Measurements from ENCODE around the gene COPZ2.
"Not testable (repeated sequence)": the region's sequence is repeated elsewhere in the genome, so short reads cannot be mapped to it uniquely, and the experiment has no call there.

COPZ2 gene

DNA sequence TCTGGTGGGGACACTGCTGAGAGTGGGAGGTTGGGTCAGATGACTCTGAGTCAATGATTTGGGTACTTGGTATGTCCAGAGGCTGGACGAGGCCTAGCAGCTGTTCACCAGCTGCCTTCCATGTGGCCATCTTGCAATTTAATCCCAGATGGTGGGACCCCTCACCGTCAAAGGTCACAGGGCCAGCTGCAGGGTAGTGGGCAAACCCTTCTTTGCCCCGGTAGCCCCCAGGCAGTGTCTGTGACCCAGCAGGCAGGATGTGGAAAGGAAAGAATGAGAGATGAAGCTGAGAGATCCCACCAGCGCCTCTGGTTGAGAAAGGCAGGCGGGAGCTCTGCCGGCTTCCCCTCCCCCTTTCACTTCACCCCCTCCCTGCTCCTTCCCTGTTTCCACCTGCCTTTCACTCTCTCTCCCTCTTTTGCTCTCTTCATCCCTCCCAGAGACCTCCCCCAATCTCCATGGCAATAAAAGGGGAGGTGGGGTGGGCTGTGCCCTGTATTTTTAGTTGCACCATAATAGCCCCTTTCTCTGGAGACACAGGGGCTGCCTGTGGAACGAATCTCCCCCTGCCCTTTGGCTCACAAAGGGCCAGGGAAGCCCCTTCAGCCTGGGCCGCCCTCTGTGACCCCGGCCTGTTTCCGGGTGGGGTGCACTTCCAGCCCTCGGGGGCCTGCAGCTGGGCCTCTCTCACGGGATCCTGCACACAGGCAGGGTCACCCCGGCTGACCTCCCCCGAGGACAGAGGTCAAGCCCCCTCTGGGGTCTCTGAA lies 46.5 kb downstream of the COPZ2 start:
- no peak overlapping the region for H3K27ac ChIP-seq
- DNase-seq (ENCODE audit: low read depth, low spot score) = no peak

- no peak overlapping the region for H3K27ac ChIP-seq
- DNase-seq (ENCODE audit: low read depth, low spot score) = no peak
These were observed 47.9 kb downstream of the COPZ2 start for GRCh38 chr17:47989700-47990099.

- DNase-seq (ENCODE audit: low read depth, low spot score) = no peak
- H3K27ac ChIP-seq = no peak overlapping the region
These were observed 48.4 kb downstream of the COPZ2 start for GRCh38 chr17:47989159-47989558.

DNA sequence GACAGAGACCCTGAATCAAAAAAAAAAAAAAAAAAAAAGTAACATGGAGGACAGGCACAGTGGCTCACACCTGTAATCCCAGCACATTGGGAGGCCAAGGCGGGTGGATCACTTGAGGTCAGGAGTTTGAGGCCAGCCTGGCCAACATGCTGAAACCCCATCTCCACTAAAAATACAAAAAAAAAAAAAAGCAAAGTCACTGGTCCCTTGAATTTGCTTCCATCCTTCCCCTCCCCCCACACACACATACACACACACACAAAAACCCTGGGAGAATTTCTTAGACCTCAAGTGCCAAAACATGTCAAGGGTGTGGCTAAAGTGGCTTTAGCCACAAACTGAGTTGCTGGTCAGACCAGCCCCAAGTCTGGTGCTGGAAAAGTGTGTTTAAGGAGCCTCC lies 49.2 kb downstream of the COPZ2 start:
- DNase-seq (ENCODE audit: low read depth, low spot score); H3K27ac ChIP-seq: not testable (repeated sequence)

GRCh38 chr17:47987240-47987835 lies 50.3 kb downstream of the COPZ2 start:
- no peak overlapping the region for H3K27ac ChIP-seq
- no peak for DNase-seq (ENCODE audit: low read depth, low spot score)

DNA sequence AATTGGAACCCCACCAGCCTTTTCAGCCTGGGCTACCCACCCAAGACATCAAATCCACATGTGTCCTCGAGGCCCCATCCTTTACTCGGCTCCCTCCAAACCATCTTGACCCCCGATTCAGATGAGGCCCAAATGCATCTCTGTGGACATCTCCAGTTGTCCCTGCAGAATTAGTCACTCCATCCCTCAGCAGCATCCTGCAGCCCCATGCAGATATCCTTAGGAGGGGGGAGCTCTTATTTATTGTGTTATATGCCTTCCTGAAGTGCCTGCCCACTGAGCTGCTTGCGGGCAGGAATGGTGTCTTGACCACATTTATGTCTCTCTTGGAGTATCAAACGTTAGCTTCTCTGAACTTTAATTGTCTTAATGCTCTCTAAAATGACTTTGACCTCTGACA lies 51.1 kb downstream of the COPZ2 start:
- no peak overlapping the region for H3K27ac ChIP-seq
- DNase-seq (ENCODE audit: low read depth, low spot score) = no peak

GRCh38 chr17:47983492-47984223 lies 53.9 kb downstream of the COPZ2 start:
- no peak overlapping the region for H3K27ac ChIP-seq
- DNase-seq (ENCODE audit: low read depth, low spot score) = no peak

GRCh38 chr17:47982645-47983390 lies 54.8 kb downstream of the COPZ2 start:
- no peak for DNase-seq (ENCODE audit: low read depth, low spot score)
- no peak overlapping the region for H3K27ac ChIP-seq

DNA sequence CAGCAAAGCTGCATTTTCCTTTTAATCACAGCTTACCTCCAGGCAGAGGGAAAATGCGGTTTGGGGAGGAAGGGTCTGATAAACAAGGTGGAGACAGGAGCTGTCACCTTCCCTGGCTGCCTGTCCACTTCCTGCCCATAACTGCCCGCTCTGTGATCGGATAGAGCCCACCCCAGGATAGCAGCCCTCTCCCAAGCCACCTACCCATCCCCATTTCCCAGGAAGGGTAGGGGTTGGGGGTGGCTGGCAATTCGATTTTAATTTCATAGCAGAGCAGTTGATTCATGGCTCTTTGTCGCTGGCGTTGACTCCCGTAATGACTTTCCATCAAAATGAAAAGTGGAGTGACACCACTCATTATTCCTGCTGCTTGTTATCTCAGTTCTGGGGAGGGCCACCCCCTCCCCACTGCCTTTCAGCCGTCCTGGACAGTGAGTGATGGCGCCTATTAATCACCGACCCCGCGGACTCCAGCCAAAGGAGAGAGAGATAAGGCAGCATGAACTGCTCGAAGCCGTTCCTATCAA lies 55.4 kb downstream of the COPZ2 start:
- H3K27ac ChIP-seq = no peak overlapping the region
- no peak for DNase-seq (ENCODE audit: low read depth, low spot score)

DNA sequence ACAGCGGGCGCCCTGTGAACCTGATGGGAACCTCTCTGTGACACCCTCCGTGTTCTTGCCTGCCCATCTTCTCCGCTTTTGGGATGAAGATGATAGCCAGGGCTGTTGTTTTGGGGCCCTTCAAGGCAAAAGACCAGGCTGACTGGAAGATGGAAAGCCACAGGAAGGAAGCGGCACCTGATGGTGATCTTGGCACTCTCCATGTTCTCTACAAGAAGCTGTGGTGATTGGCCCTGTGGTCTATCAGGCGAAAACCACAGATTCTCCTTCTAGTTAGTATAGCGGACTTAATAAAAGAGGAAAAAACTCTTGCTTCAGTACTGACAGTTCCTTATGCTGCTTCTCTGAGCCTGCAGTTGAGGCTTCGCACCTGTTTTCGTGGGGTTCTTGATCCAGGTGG lies 56.1 kb downstream of the COPZ2 start:
- DNase-seq (ENCODE audit: low read depth, low spot score) = no peak
- H3K27ac ChIP-seq = no peak overlapping the region

- DNase-seq (ENCODE audit: low read depth, low spot score) = no peak
- H3K27ac ChIP-seq = no peak overlapping the region
These were observed 57.1 kb downstream of the COPZ2 start for GRCh38 chr17:47980541-47980940.

GRCh38 chr17:47978324-47978723 lies 59.3 kb downstream of the COPZ2 start:
- H3K27ac ChIP-seq = no peak overlapping the region
- DNase-seq (ENCODE audit: low read depth, low spot score) = no peak

All from epithelial cell of prostate (primary cell).